AG08395 (cell line): ENCODE data around the gene MTMR3.
A peak's percentile ranks its signal among the peaks of the same experiment; 100 is the strongest.

Experiments
- DNase-seq: peaks from one replicate; pipeline ENCODE4 v3.0.0; 2012; ENCODE audit warnings: mixed read lengths, low spot score

MTMR3 gene

GRCh38 chr22:29870574-29870973, 12.4 kb upstream of the MTMR3 start:
- peak; percentile 36 for DNase-seq

GRCh38 chr22:29871684-29872083, 11.3 kb upstream of the MTMR3 start:
- no peak for DNase-seq

- no peak for DNase-seq
Observed at GRCh38 chr22:29872144-29872893, 10.7 kb upstream of the MTMR3 start.

- no peak for DNase-seq
Observed at GRCh38 chr22:29872989-29873388, 10.0 kb upstream of the MTMR3 start.

GRCh38 chr22:29873943-29874342, 9.0 kb upstream of the MTMR3 start:
- DNase-seq, result no peak

GRCh38 chr22:29877620-29878019, 5.4 kb upstream of the MTMR3 start:
- DNase-seq, result peak; percentile 76

- no peak for DNase-seq
Observed at GRCh38 chr22:29879753-29880152, 3.2 kb upstream of the MTMR3 start.

- no peak for DNase-seq
Observed at GRCh38 chr22:29882716-29883044, 294 bp upstream of the MTMR3 start.

- DNase-seq, result no peak
Observed at GRCh38 chr22:29883775-29884097, 762 bp downstream of the MTMR3 start.

GRCh38 chr22:29885610-29886009, 2.6 kb downstream of the MTMR3 start:
- no peak for DNase-seq

- no peak for DNase-seq
Observed at GRCh38 chr22:29886596-29886995, 3.6 kb downstream of the MTMR3 start.

- no peak for DNase-seq
Observed at GRCh38 chr22:29887358-29887757, 4.4 kb downstream of the MTMR3 start.

GRCh38 chr22:29890760-29891159, 7.8 kb downstream of the MTMR3 start:
- no peak for DNase-seq

- no peak for DNase-seq
Observed at GRCh38 chr22:29892315-29893156, 9.6 kb downstream of the MTMR3 start.

- DNase-seq, result no peak
Observed at GRCh38 chr22:29901354-29901753, 18.4 kb downstream of the MTMR3 start.

GRCh38 chr22:29903371-29903770, 20.4 kb downstream of the MTMR3 start:
- no peak for DNase-seq

GRCh38 chr22:29904020-29904419, 21.0 kb downstream of the MTMR3 start:
- DNase-seq, result no peak

GRCh38 chr22:29907753-29908515, 25.0 kb downstream of the MTMR3 start:
- DNase-seq, result peak; percentile 73

- no peak for DNase-seq
Observed at GRCh38 chr22:29912141-29912540, 29.2 kb downstream of the MTMR3 start.

- DNase-seq, result peak; percentile 78
Observed at GRCh38 chr22:29912605-29913398, 29.8 kb downstream of the MTMR3 start.

- peak; percentile 70 for DNase-seq
Observed at GRCh38 chr22:29914165-29914564, 31.2 kb downstream of the MTMR3 start.

GRCh38 chr22:29914991-29915533, 32.1 kb downstream of the MTMR3 start:
- no peak for DNase-seq
